Neutrophil (primary cell): ENCODE data around the gene TTC7B.
A peak's percentile ranks its signal among the peaks of the same experiment; 100 is the strongest.

Source experiments
- H3K27ac ChIP-seq: fragments of 200-600 bp; sonication (generic); 2 replicates; pipeline ENCODE4 v1.5.1; 2016; ENCODE audit warnings: mild to moderate bottlenecking, moderate library complexity
- H3K27me3 ChIP-seq: fragments of 200-600 bp; sonication (generic); 2 replicates; pipeline ENCODE4 v1.6.0; 2016; ENCODE audit warnings: mild to moderate bottlenecking
- H3K36me3 ChIP-seq: fragments of 200-600 bp; sonication (generic); 2 replicates; pipeline ENCODE4 v1.5.1; 2017
- H3K4me1 ChIP-seq, 2 experiments: fragments of 200-600 bp in 1 of 2; sonication (generic) in 1 of 2; 1 replicate in 1 of 2; 2 replicates in 1 of 2; pipeline versions ENCODE4 v1.5.1 to v1.6.1; 2013 to 2016; ENCODE audit warnings: low read depth in 1 of 2, low read length in 1 of 2, mild to moderate bottlenecking in 1 of 2, moderate library complexity in 1 of 2; ENCODE audit not compliant: control insufficient read depth in 1 of 2, insufficient read depth in 1 of 2
- H3K4me3 ChIP-seq, 2 experiments: fragments of 200-600 bp in 1 of 2; sonication (generic) in 1 of 2; 1 replicate in 1 of 2; 2 replicates in 1 of 2; pipeline ENCODE4 v1.5.1; 2013 to 2016; ENCODE audit warnings: low read depth in 1 of 2, low read length in 1 of 2, mild to moderate bottlenecking in 1 of 2, moderate library complexity in 1 of 2
- H3K9me3 ChIP-seq: fragments of 200-600 bp; sonication (generic); 2 replicates; pipeline ENCODE4 v1.5.1; 2016
- CTCF ChIP-seq: fragments of 200-600 bp; sonication (generic); IDR thresholded peaks from 2 replicates; pipeline ENCODE4 v1.5.1; 2016; ENCODE audit warnings: antibody characterized with exemption

Gene TTC7B

GRCh38 chr14:90695997-90696660 lies 120.1 kb downstream of the TTC7B start:
- no peaks in the 10 kb centered on the region for H3K9me3 ChIP-seq
- no peak for TF ChIP-seq CTCF
- H3K4me3 ChIP-seq = no peak overlapping the region

GRCh38 chr14:90693413-90693812 lies 122.8 kb downstream of the TTC7B start:
- Histone ChIP-seq H3K4me1 (peaks cover 46% of the 10 kb centered on the region in 2 experiments), H3K27me3 (no peaks in the 10 kb centered on the region), H3K9me3 (no peaks in the 10 kb centered on the region), H3K27ac (peak overlapping the region; percentile 7), H3K36me3 (peaks cover 9% of the 10 kb centered on the region), H3K4me3 (no peak overlapping the region)
- no peak for TF ChIP-seq CTCF

More at GRCh38 chr14:90695997-90696660, 120.1 kb downstream of the TTC7B start:
- H3K27me3 ChIP-seq = no peaks in the 10 kb centered on the region
- peaks cover 66 to 67% of the 10 kb centered on the region in 2 experiments for H3K4me1 ChIP-seq
- H3K27ac ChIP-seq = peak overlapping the region; percentile 84
- H3K36me3 ChIP-seq = no peaks in the 10 kb centered on the region

- no peak for TF ChIP-seq CTCF
- peaks cover 9% of the 10 kb centered on the region for H3K36me3 ChIP-seq
- no peaks in the 10 kb centered on the region for H3K27me3 ChIP-seq
- H3K9me3 ChIP-seq = no peaks in the 10 kb centered on the region
- no peak overlapping the region for H3K4me3 ChIP-seq
- peak overlapping the region; percentile 47 for H3K27ac ChIP-seq
- H3K4me1 ChIP-seq = peaks cover 40 to 41% of the 10 kb centered on the region in 2 experiments
Measured at GRCh38 chr14:90692826-90693225, 123.4 kb downstream of the TTC7B start.

- no peak overlapping the region for H3K4me3 ChIP-seq
- H3K4me1 ChIP-seq = peaks cover 37 to 40% of the 10 kb centered on the region in 2 experiments
- H3K27me3 ChIP-seq = no peaks in the 10 kb centered on the region
- H3K36me3 ChIP-seq = peaks cover 9% of the 10 kb centered on the region
- no peaks in the 10 kb centered on the region for H3K9me3 ChIP-seq
- peak overlapping the region; percentile 47 for H3K27ac ChIP-seq
- TF ChIP-seq CTCF = no peak
Measured at GRCh38 chr14:90692061-90692460, 124.2 kb downstream of the TTC7B start.

- Histone ChIP-seq H3K4me1 (peaks cover 37 to 40% of the 10 kb centered on the region in 2 experiments), H3K27ac (peak overlapping the region; percentile 47), H3K9me3 (no peaks in the 10 kb centered on the region), H3K36me3 (peaks cover 9% of the 10 kb centered on the region), H3K27me3 (no peaks in the 10 kb centered on the region), H3K4me3 (no peak overlapping the region)
- TF ChIP-seq CTCF = no peak
Measured at GRCh38 chr14:90691627-90692026, 124.6 kb downstream of the TTC7B start.
